AG04450 (cell line): ENCODE data around the gene CD27. TPM values are rescaled to one million over a fixed set of nuclear protein-coding genes. Genes with fewer than 3 reads are reported as not detected.

Experiments
- CTCF ChIA-PET: fragments of 300-600, 350-600 bp; formaldehyde crosslinking; extraction: SDS; loops from one replicate; lab custom pipeline; 2022; ENCODE audit warnings: antibody characterized with exemption, inconsistent platforms; lab: Charles Lee
- POLR2A ChIA-PET: fragments of 350-600 bp; formaldehyde crosslinking; extraction: SDS; loops from one replicate; lab custom pipeline; 2021; ENCODE audit warnings: antibody characterized with exemption, inconsistent platforms; lab: Yijun Ruan, JAX
- DNase-seq: peaks from one replicate; pipeline ENCODE4 v3.0.0-alpha.2; 2011; ENCODE audit warnings: low read depth, low spot score
- H3K27ac ChIP-seq: one replicate; pipeline ENCODE4 v1.5.1; 2012; ENCODE audit warnings: low read depth, low read length, control low read depth
- H3K27me3 ChIP-seq: one replicate; pipeline ENCODE4 v1.6.0; 2012; ENCODE audit warnings: low read length; ENCODE audit not compliant: control insufficient read depth, insufficient read depth
- H3K4me3 ChIP-seq: 2 replicates; pipeline ENCODE4 v1.5.1; 2011; ENCODE audit warnings: mild to moderate bottlenecking, low read depth, low read length, control low read depth
- H3K9me3 ChIP-seq: 2 replicates; pipeline ENCODE4 v1.5.1; 2012; ENCODE audit warnings: low read length; ENCODE audit not compliant: control insufficient read depth, insufficient read depth
- polyA plus RNA-seq: library from polyadenylated mRNA; depleted of rRNA; stranded (reverse); fragments of >200 nt; gene quantifications from 2 replicates; pipeline ENCODE4 v1.2.3, GENCODE V29; 2011
- TF ChIP-seq, protein P1 (sequence below): IDR thresholded peaks from 2 replicates; pipeline ENCODE4 v1.5.1; 2011; ENCODE audit warnings: low read depth, low read length, control low read depth, inconsistent platforms

Gene CD27
- polyA plus RNA-seq, 1 experiment: not detected

DNA sequence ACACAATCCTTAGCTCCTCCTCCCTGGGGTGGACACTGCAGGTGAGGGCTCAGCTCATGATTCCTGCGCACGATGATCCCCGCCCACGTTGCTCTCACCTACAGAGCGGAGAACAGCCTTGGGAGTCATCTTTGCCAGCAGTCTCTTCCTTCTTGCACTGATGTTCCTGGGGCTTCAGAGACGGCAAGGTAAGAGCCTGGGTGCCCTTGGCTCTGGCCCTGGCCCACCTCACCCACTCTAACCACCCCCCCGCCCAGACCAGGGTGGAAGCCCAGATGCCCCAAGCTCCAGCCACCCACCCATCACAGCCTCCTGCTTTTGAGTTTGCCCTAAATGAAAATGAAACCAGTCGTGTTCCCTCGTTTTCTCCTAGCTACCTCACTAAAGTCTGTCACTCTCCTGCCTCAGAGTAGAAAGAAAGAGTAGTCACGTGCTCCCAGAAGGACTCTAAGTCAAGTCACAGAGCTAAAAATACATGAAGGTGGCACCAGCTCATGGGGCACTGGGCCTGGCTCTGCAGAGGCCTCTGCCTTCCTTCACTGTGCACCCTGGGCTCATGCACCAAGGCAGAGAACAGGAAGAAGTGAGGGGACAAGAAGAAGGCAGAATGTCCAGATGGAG is 16.1 kb downstream of the CD27 start:
- CTCF ChIA-PET: interaction anchor here (1.0 kb wide), 1 partner anchor 38 kb away, joined by 3 read pairs; no protein-coding TSS in a partner anchor
- Histone ChIP-seq H3K4me3 (no peak overlapping the region), H3K9me3 (no peaks in the 10 kb centered on the region), H3K27ac (no peak overlapping the region), H3K27me3 (no peaks in the 10 kb centered on the region)
- no peak for DNase-seq
- TF ChIP-seq, protein P1, sequence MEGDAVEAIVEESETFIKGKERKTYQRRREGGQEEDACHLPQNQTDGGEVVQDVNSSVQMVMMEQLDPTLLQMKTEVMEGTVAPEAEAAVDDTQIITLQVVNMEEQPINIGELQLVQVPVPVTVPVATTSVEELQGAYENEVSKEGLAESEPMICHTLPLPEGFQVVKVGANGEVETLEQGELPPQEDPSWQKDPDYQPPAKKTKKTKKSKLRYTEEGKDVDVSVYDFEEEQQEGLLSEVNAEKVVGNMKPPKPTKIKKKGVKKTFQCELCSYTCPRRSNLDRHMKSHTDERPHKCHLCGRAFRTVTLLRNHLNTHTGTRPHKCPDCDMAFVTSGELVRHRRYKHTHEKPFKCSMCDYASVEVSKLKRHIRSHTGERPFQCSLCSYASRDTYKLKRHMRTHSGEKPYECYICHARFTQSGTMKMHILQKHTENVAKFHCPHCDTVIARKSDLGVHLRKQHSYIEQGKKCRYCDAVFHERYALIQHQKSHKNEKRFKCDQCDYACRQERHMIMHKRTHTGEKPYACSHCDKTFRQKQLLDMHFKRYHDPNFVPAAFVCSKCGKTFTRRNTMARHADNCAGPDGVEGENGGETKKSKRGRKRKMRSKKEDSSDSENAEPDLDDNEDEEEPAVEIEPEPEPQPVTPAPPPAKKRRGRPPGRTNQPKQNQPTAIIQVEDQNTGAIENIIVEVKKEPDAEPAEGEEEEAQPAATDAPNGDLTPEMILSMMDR: no peak
- POLR2A ChIA-PET: interaction anchor here (0.8 to 2.3 kb wide), 3 partner anchors 8 to 10 kb away, joined by 4 to 13 read pairs (median 5); partner anchors contain the start of genes TAPBPL and VAMP1

DNA sequence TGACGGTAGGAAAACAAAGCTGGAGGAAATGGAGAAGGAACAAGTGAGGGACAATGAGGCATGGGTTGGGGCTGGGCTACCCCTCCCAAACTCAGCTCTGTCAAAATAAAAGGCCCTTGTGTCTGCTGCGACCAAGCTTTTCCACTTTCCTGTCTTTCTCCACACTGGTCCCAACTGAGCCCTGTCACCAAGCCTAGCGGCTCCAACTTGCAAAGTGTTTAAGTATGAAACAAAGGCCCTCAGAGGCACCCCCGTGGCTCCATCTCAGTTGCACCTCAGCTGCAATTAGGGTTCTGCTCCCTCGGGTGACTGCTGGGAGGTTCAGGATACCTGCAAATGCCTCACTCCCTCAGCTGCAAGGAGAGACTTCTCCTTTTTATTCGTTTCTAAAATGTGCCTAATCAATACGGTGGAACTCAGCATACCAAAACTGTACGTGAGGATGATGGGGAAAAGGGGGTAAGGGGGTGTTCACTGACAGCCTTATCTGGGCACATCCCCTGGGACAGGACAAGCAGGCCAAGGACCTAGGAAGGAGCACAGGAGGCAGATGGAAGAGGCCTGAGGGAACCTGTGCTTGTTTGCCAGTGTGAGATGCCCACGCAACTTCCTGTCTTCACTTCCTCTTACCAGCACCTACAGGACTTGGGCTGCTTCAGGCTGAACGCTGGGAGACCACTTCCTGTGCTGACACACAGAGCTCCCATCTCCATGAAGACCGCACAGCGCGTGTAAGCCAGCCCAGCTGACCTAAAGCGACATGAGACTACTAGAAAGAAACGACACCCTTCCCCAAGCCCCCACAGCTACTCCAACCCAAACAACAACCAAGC is 16.9 kb downstream of the CD27 start:
- TF ChIP-seq, protein P1: no peak
- no peak overlapping the region for H3K4me3 ChIP-seq
- no peak for DNase-seq
- H3K27me3 ChIP-seq: no peaks in the 10 kb centered on the region
- ChIA-PET CTCF (interaction anchor here (1.0 kb wide), 1 partner anchor 39 kb away, joined by 3 read pairs; no protein-coding TSS in a partner anchor), POLR2A (interaction anchor here (0.8 to 2.3 kb wide), 3 partner anchors 9 to 10 kb away, joined by 4 to 13 read pairs (median 5); partner anchors contain the start of genes TAPBPL and VAMP1)
- no peak overlapping the region for H3K27ac ChIP-seq
- H3K9me3 ChIP-seq: no peaks in the 10 kb centered on the region

DNA sequence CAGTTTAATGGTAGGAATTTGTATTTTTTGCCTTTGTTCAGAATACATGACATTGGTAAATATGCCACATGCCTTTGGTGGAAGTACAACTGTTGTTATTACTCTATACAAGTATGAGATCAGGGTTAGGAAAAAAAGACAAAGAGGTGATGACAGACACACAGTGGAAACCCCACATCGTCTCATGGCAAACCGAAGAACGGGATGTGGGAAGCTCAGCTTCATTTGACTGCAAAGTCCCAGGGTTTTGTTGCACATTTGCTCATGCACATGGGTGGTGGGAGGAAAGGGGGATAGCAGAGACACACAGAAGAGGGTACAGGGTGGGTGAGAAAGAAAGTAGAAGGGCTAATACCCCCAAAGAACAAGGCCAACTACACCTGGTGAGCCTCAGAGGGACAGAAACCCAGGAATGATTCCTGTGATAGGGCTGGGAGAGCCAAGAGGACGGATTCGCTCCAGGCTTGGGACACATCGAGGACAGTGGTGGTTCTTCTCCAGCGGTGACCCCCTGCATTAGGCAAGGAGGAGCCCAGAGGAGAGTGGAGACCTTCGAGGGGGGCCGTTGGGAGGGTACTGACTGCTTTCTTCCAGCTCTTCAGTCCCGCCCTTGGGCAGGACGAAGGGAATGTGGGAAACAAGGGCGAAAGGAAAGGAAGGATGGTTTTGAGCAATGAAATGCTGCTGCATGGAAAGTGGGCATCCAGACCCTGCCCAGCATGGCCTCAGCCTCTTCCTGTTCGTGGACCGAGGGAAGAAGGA is 17.7 kb downstream of the CD27 start:
- Histone ChIP-seq H3K4me3 (no peak overlapping the region), H3K27ac (no peak overlapping the region), H3K9me3 (no peaks in the 10 kb centered on the region), H3K27me3 (no peaks in the 10 kb centered on the region)
- ChIA-PET POLR2A (interaction anchor here (2.3 kb wide), 1 partner anchor 8 kb away, joined by 13 read pairs; the partner anchor contains the start of gene VAMP1), CTCF (no interaction called here)
- no peak for DNase-seq
- TF ChIP-seq, protein P1: no peak

DNA sequence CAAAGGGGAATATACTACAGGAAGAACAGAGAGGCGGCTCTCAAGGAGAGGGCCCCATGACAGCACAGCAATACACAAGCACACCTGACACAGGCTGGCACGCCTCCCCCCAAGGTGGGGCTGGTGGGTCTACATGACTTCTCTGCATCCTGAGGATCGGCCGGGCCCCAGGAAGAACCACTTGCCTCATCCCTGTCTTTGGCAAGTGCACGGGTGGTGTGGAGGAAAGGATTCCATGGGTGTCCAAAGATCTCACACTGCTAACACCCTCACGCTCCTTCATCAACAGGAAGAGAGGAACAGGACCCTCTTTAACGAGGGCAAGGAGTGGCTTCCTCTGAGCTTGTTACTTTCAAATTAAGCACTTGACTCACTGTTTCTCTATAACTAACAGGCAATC is 18.5 kb downstream of the CD27 start:
- POLR2A ChIA-PET: no interaction called here
- TF ChIP-seq, protein P1: no peak
- CTCF ChIA-PET: no interaction called here
- Histone ChIP-seq H3K4me3 (no peak overlapping the region), H3K27ac (no peak overlapping the region), H3K9me3 (no peaks in the 10 kb centered on the region; the same call in 1 of the 2 replicates), H3K27me3 (no peaks in the 10 kb centered on the region)
- DNase-seq: no peak
